Neutrophil (primary cell): Measurements from ENCODE around the gene PLD1.

Experiments
- H3K27ac ChIP-seq: fragments of 200-600 bp; sonication (generic); 2 replicates; pipeline ENCODE4 v1.5.1; 2016; ENCODE audit warnings: mild to moderate bottlenecking, moderate library complexity
- H3K27me3 ChIP-seq: fragments of 200-600 bp; sonication (generic); 2 replicates; pipeline ENCODE4 v1.6.0; 2016; ENCODE audit warnings: mild to moderate bottlenecking
- H3K36me3 ChIP-seq: fragments of 200-600 bp; sonication (generic); 2 replicates; pipeline ENCODE4 v1.5.1; 2017
- H3K4me1 ChIP-seq, 2 experiments: fragments of 200-600 bp in 1 of 2; sonication (generic) in 1 of 2; 1 replicate in 1 of 2; 2 replicates in 1 of 2; pipeline versions ENCODE4 v1.5.1 to v1.6.1; 2013 to 2016; ENCODE audit warnings: low read depth in 1 of 2, low read length in 1 of 2, mild to moderate bottlenecking in 1 of 2, moderate library complexity in 1 of 2; ENCODE audit not compliant: control insufficient read depth in 1 of 2, insufficient read depth in 1 of 2
- H3K4me3 ChIP-seq, 2 experiments: fragments of 200-600 bp in 1 of 2; sonication (generic) in 1 of 2; 1 replicate in 1 of 2; 2 replicates in 1 of 2; pipeline ENCODE4 v1.5.1; 2013 to 2016; ENCODE audit warnings: low read depth in 1 of 2, low read length in 1 of 2, mild to moderate bottlenecking in 1 of 2, moderate library complexity in 1 of 2
- H3K9me3 ChIP-seq: fragments of 200-600 bp; sonication (generic); 2 replicates; pipeline ENCODE4 v1.5.1; 2016
- CTCF ChIP-seq: fragments of 200-600 bp; sonication (generic); IDR thresholded peaks from 2 replicates; pipeline ENCODE4 v1.5.1; 2016; ENCODE audit warnings: antibody characterized with exemption

Gene PLD1

DNA sequence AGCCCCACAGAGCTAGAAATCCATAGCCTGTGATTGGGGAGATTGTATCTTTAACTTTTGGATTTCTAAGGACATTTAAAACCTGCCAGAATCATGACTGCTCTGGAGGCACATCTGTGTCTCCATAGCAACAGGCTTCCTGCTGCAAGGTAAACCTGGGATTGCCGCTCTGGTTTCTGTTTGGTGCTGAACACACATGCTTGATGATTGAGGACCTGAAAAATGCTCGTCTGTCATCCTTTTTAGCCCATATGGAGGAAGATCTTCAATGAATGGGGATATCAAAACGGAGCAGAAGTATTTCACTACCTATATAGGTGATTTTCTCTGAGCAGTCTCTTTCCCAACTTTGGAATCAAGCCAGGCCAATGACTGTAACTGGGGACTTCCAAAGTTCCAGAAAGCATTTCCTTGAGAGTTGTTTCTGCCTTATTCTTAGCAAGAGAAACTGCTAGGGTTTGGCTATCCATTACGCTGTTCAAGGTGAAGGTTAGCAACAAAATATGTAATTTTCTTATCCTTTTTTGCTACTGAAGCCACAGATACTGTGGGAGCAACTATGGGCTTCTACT is 253.6 kb downstream of the PLD1 start:
- Histone ChIP-seq H3K27me3 (no peaks in the 10 kb centered on the region), H3K4me1 (peaks cover 35 to 37% of the 10 kb centered on the region in 2 experiments), H3K36me3 (no peaks in the 10 kb centered on the region), H3K27ac (no peak overlapping the region), H3K9me3 (no peaks in the 10 kb centered on the region), H3K4me3 (no peak overlapping the region)
- no peak for TF ChIP-seq CTCF

- Histone ChIP-seq H3K27ac (no peak overlapping the region), H3K27me3 (no peaks in the 10 kb centered on the region), H3K36me3 (no peaks in the 10 kb centered on the region), H3K4me1 (peaks cover 35 to 42% of the 10 kb centered on the region in 2 experiments), H3K9me3 (no peaks in the 10 kb centered on the region), H3K4me3 (no peak overlapping the region)
- no peak for TF ChIP-seq CTCF
These were observed 254.1 kb downstream of the PLD1 start for GRCh38 chr3:171556148-171556547.

DNA sequence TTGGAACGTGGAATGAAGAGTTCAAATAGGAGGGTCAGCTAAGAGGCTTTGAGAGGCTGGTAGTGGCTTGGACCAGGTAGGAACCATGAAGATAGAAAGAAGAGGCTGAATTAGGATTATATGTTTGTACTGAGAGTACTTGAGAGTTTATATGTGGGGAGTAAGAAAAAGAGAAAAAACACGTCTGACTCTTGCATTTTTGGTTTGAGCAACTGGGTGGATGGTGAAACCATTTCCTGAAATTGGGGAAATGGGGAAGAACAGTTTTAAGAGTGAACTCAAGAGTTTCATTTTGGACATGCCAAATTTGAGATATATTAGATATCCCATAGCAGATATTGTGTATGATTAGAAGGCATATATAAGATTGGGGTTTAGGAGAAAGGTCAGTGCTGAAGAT is 257.2 kb downstream of the PLD1 start:
- Histone ChIP-seq H3K9me3 (no peaks in the 10 kb centered on the region), H3K4me1 (peaks cover 35 to 42% of the 10 kb centered on the region in 2 experiments), H3K27me3 (no peaks in the 10 kb centered on the region), H3K36me3 (no peaks in the 10 kb centered on the region), H3K27ac (peak overlapping the region; percentile 84), H3K4me3 (peak overlapping the region; percentile 19 to 28)
- no peak for TF ChIP-seq CTCF

DNA sequence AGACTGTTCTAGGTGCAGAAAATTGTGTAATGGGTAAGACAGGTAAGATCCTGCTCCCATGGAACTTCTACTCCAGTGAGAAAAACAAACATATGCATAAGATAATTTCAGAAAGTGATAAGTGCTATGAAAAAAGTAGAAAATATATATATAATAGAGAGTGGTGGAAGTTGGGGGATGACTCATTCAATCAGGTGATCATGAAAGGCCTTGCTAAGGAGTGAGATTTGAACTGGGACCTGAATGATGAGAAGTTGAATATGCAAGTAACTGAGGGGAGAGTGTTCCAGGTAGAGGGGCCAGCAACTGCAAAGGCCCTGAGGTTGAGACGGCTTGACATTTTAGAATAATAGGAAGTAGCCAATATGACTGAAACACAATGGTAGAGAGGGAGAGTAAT is 257.8 kb downstream of the PLD1 start:
- Histone ChIP-seq H3K27ac (peak overlapping the region; percentile 84), H3K9me3 (no peaks in the 10 kb centered on the region), H3K36me3 (no peaks in the 10 kb centered on the region), H3K27me3 (no peaks in the 10 kb centered on the region), H3K4me1 (peaks cover 35 to 42% of the 10 kb centered on the region in 2 experiments), H3K4me3 (peak overlapping the region; percentile 19 to 28)
- TF ChIP-seq CTCF = no peak

- no peaks in the 10 kb centered on the region for H3K27me3 ChIP-seq
- H3K27ac ChIP-seq = peak overlapping the region; percentile 84
- no peaks in the 10 kb centered on the region for H3K36me3 ChIP-seq
- no peak overlapping the region for H3K4me3 ChIP-seq
- peaks cover 35 to 42% of the 10 kb centered on the region in 2 experiments for H3K4me1 ChIP-seq
- H3K9me3 ChIP-seq = no peaks in the 10 kb centered on the region
- no peak for TF ChIP-seq CTCF
These were observed 259.0 kb downstream of the PLD1 start for GRCh38 chr3:171551296-171551695.
